ENCODE measurements around the gene GGCT.
A peak's percentile ranks its signal among the peaks of the same experiment; 100 is the strongest.
"Not testable (repeated sequence)": the region's sequence is repeated elsewhere in the genome, so short reads cannot be mapped to it uniquely, and the experiment has no call there.

Gene GGCT

GRCh38 chr7:30514776-30515175, 10.1 kb upstream of the GGCT start:
- DNase-seq, result no peak

- no peak for DNase-seq
Observed at GRCh38 chr7:30514177-30514576, 9.5 kb upstream of the GGCT start.

GRCh38 chr7:30513762-30514161, 9.1 kb upstream of the GGCT start:
- no peak for DNase-seq

GRCh38 chr7:30511973-30512662, 7.5 kb upstream of the GGCT start:
- no peak for DNase-seq

DNA sequence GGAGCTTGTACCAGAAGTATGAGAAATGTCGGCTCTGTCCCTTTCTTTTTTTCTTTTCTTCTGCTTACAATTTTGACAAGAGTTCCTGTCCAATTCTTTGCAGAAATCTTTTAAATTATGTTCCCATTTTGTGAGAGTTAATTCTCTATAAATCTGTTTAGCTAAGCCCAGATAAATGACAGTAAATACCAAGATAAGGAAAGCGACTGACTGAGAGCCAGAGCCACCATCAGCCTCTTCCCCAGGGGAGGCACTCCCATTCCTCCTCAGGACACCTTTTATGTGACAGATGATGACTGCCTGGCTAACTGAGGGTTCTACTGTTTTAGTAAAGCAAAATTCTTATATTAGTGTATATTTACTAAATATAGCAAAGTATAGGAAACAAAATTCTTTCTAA, 6.9 kb upstream of the GGCT start:
- no peak for DNase-seq

DNA sequence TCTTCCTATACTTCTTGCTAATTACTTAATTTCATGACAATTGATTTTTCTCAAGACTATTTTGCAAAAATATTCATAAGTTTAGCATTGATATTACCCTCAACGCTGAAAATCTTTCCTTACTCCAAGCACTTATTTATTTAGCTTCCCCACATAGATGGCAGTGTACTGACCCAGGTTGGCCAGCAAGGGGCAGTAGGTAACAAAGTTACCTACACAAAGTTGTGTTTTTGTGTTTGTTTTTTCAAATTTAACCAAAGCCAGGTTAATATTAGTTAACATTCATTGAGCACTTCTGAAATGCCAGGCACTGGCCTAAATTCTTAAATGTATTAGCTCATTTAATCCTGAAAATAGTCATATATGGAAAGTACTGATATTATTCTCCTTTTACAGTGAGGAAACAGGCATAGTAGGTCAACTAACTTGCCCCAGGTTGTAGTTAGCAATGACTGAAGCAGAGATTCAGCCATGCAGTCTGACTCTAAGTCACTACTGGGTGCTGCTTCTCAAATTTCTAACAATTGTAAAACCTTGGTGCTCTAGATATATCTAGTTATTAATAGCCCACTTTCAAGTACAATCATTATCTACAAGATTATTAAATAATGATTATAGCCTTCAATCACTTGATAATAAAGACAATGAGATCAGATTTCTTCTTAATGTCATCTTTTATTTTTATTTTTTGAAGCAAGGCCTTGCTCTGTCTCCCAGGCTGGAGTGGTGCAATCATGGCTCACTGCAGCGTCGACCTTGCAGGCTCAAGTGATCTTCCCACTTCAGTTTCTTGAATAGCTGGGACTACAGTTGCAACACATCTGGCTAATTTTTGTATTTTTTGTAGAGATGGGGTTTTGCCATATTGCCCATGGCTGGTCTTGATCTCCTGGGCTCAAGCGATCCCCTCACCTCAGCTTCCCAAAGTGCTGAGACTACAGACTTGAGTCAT, 5.8 kb upstream of the GGCT start:
- peak in 2 of 5 donors; percentile 24 to 49 for DNase-seq

DNA sequence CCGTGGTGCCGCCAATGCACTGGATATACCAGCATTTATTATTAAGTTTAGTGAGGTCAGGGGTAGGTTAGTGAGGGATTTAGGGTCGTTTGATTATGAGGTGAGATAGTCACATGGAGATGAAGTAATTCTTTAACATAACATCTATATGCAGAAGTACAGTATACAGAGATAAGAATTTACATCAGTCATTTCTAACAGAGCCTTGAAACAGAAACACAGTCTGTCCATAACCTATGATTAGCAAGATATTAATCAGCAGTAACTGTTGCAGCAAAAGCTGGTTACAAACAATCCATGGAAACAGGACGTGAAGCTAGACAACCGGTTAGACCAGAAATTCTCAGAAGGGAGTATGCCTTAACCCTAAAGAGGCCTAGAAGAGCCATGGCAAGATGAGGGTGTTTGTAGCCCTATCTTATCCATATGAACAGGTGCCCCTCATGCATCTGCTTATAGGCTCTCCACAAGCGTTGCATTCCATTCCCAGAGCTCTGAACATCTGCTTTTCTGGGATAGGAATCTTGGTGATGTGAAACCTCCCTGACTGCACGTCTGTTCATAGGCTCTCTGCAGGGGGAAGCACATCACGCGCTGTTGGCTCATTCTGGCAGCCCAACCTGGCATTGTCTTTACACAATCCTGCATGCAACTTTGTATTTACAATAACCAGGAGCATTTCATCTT, 4.7 kb upstream of the GGCT start:
- not testable (repeated sequence) for DNase-seq

- not testable (repeated sequence) for DNase-seq
Observed at GRCh38 chr7:30507346-30507900, 2.8 kb upstream of the GGCT start.

DNA sequence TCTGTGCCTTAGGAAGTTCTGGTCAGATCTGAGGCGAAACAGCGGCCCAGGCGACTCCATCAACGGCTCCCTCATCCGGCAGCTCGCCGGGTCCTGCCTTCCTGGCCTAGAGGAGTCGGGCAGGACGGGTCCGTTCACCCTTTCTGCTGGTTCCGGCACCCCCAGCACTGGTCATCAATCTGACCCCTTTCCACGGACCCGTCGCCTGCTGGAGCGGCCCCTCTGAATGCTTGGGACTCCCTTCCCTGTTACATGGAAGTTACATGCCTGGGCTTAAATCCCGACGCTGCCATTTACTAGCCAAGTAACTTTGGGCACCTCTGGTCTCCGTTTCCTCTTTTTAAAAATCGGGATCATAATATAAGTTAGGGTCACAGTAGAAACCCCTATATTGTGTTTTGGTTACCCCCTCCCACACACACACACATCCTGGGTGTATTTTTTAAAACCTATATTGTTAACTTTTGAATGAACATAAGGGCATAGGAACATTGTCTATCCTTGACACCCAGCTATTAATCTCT, 607 bp upstream of the GGCT start:
- no peak for DNase-seq

- no peak for DNase-seq
Observed at GRCh38 chr7:30503274-30504212, 1.1 kb downstream of the GGCT start.

- no peak for DNase-seq
Observed at GRCh38 chr7:30502470-30503251, 2.0 kb downstream of the GGCT start.

GRCh38 chr7:30501264-30501663, 3.4 kb downstream of the GGCT start:
- no peak for DNase-seq

- DNase-seq, result no peak
Observed at GRCh38 chr7:30493228-30493627, 11.4 kb downstream of the GGCT start.

DNA sequence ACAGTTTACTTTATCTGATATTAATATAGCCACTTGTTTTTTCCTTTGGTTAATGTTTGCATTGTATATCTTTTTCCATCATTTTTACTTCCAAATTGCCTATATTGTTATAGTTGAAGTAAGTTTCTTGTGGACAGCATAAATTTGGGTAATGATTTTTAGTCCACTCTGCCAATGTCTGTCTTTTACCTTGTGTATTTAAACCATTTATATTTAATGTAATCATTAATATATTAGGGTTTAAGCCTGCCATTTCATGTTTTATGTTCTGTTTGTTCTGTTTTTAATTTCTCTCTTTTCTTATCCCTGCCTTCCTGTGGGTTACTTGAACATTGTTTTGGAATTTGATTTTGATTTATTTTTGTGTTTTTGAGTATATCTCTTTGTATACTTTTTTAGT, 13.2 kb downstream of the GGCT start:
- DNase-seq, result no peak

- DNase-seq, result no peak
Observed at GRCh38 chr7:30487371-30487770, 17.3 kb downstream of the GGCT start.

DNA sequence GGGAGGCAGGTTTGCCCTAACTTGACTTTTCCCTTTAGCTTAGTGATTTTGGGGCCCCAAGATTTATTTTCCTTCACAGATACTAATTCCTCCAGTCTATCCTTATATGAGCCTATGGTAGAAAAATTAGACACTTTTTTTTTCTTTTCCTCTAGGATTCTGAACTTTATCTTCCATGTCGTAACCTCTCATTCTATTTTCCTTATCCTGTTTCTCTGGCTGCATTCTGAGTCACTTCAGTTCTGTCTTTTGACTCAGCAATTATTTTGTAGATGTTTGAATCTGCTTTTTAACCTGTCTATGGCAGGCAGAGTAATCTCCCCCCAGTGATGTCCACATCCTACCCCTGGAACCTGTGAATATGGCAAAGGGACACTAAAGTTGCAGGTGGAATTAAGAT, 19.0 kb downstream of the GGCT start:
- DNase-seq, result no peak

DNA sequence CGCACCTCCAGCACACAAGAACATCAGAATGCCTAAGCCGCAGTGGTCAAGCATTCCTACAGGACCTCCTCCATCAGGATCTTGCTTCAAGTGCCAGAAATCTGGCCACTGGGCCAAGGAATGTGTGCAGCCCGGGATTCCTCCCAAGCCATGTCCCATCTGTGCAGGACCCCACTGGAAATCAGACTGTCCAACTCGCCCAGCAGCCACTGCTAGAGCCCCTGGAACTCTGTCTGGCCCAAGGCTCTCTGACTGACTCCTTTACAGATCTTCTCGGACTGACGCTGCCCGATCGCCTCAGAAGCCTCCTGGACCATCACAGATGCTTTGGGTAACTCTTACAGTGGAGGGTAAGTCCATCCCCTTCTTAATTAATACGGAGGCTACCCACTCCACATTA, 23.2 kb downstream of the GGCT start:
- not testable (repeated sequence) for DNase-seq

DNA sequence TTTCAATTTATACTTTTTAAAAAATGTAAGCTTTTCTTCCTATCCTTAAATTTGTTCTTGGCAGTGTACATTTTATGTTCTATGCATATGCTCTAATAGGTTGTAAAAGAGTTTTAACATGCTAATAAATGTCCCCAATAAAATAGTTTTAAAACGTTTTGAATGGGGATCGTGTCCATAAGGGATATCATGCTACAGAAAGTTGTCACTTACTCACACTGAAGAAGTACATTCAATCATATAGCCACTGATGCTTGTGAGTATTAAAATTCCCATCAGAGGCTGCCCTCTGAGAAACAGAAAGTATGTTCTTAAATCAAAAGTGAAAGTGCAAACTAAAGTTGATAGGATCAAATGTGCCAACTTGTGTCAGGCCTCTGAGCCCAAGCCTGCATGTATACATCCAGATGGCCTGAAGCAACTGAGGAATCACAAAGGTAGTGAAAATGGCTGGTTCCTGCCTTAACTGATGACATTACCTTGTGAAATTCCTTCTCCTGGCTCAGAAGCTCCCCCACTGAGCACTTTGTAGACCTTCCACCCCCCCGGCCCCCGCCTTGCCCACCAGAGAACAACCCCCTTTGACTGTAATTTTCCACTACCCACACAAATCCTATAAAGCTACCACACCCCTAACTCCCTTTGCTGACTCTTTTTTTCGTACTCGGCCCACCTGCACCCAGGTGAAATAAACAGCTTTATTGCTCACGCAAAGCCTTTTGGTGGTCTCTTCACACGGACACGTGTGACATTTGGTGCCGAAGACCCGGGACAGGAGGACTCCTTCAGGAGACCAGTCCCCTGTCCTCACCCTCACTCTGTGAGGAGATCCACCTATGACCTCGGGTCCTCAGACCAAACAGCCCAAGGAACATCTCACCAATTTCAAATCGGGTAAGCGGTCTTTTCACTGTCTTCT, 25.2 kb downstream of the GGCT start:
- peak in 1 of 5 donors; percentile 68 for DNase-seq

GRCh38 chr7:30478349-30479201, 26.1 kb downstream of the GGCT start, which contains the start of gene NOD1:
Gene NOD1 (minus strand): TSS chr7:30478784. CDS start chr7:30456921, 21,863 bp downstream.
- DNase-seq, result peak; percentile 20 to 79 (median 50)
